ENCODE data around the gene RGS3. TPM values are rescaled to one million over a fixed set of nuclear protein-coding genes. Genes with fewer than 3 reads are reported as not detected.

The RGS3 gene
- total RNA-seq, 1 experiment from 2014 or later: 16.6 TPM

DNA sequence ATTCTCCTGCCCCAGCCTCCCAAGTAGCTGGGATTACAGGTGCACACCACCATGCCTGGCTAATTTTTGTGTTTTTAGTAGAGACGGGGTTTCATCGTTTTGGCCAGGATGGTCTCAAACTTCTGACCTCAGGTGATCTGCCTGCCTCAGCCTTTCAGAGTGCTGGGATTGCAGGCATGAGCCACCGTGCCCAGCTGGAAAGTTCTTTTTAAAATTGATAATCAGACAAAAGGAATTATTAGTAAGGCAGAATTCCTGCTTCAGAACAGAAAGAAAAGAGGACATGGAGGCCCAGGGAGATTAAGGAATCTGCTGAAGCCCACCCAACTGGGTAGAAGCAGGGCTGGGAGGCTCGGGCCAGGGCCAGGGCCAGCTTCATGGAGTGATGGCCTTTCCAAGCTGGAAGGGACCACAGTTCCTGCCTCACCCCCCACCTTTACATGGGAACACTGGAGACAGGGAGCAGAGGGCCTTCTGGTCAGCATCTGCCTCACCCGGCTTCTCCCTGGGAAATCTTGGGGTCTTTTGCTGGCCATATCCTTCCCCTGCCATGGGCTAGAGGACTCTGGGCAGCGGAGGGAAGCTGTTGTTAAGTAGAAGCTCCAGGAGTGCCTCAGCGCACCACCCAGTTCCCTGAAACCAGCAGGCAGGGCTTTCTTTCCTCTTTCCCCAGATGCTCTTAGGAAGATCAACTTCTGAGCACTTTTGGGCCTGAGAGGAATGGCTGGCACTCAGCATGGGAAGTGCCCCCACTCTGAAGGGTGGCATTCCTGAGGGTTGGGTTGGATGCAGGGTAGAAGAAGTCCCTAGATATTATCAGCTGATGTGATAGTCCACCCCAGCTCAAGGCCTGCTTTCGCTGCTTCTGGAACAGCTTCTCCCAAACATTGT is 70.1 kb downstream of the RGS3 start (continued):
- TF ChIP-seq, protein P1, sequence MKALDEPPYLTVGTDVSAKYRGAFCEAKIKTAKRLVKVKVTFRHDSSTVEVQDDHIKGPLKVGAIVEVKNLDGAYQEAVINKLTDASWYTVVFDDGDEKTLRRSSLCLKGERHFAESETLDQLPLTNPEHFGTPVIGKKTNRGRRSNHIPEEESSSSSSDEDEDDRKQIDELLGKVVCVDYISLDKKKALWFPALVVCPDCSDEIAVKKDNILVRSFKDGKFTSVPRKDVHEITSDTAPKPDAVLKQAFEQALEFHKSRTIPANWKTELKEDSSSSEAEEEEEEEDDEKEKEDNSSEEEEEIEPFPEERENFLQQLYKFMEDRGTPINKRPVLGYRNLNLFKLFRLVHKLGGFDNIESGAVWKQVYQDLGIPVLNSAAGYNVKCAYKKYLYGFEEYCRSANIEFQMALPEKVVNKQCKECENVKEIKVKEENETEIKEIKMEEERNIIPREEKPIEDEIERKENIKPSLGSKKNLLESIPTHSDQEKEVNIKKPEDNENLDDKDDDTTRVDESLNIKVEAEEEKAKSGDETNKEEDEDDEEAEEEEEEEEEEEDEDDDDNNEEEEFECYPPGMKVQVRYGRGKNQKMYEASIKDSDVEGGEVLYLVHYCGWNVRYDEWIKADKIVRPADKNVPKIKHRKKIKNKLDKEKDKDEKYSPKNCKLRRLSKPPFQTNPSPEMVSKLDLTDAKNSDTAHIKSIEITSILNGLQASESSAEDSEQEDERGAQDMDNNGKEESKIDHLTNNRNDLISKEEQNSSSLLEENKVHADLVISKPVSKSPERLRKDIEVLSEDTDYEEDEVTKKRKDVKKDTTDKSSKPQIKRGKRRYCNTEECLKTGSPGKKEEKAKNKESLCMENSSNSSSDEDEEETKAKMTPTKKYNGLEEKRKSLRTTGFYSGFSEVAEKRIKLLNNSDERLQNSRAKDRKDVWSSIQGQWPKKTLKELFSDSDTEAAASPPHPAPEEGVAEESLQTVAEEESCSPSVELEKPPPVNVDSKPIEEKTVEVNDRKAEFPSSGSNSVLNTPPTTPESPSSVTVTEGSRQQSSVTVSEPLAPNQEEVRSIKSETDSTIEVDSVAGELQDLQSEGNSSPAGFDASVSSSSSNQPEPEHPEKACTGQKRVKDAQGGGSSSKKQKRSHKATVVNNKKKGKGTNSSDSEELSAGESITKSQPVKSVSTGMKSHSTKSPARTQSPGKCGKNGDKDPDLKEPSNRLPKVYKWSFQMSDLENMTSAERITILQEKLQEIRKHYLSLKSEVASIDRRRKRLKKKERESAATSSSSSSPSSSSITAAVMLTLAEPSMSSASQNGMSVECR (CRISPR knock-in tag; IDR thresholded peaks at IDR 0.05; ENCODE audit: borderline replicate concordance): no peak
- TF ChIP-seq, protein P2, sequence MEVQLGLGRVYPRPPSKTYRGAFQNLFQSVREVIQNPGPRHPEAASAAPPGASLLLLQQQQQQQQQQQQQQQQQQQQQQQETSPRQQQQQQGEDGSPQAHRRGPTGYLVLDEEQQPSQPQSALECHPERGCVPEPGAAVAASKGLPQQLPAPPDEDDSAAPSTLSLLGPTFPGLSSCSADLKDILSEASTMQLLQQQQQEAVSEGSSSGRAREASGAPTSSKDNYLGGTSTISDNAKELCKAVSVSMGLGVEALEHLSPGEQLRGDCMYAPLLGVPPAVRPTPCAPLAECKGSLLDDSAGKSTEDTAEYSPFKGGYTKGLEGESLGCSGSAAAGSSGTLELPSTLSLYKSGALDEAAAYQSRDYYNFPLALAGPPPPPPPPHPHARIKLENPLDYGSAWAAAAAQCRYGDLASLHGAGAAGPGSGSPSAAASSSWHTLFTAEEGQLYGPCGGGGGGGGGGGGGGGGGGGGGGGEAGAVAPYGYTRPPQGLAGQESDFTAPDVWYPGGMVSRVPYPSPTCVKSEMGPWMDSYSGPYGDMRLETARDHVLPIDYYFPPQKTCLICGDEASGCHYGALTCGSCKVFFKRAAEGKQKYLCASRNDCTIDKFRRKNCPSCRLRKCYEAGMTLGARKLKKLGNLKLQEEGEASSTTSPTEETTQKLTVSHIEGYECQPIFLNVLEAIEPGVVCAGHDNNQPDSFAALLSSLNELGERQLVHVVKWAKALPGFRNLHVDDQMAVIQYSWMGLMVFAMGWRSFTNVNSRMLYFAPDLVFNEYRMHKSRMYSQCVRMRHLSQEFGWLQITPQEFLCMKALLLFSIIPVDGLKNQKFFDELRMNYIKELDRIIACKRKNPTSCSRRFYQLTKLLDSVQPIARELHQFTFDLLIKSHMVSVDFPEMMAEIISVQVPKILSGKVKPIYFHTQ (CRISPR knock-in tag; IDR thresholded peaks at IDR 0.05): no peak

DNA sequence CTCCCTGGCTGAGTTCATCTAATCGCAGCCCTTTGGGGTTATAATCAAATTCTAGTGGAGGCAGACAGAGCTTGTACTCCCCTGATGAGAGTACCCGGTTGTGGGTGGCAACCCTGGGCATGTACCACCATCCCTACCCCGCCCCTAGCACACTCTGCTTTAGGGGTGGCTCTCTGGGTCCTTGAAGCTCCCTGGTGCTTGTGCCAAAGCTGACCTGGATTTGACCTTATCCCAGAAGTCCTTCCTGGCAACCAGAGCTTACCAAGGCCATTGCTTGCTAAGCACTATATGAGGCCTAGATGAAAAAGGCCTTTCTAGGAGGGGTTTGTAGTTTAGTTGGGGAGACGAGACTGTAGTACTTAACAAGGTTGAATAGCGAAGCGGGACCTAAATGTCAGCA is 72.2 kb downstream of the RGS3 start:
- H3K9me3 Mint-ChIP-seq: no peaks in the 10 kb centered on the region
- no peaks in the 10 kb centered on the region for H3K36me3 Mint-ChIP-seq
- no peak overlapping the region for H3K4me3 Mint-ChIP-seq
- H3K27me3 Mint-ChIP-seq (ENCODE audit: low read depth): no peaks in the 10 kb centered on the region
- ATAC-seq: no peak
- CTCF ChIA-PET: interaction anchor here (1.0 to 2.0 kb wide), 4 partner anchors 27 to 119 kb away, joined by 3 to 5 read pairs (median 4); no protein-coding TSS in a partner anchor
- DNase-seq (ENCODE audit: low spot score): no peak
- POLR2A ChIA-PET: no interaction called here
- H3K27ac Mint-ChIP-seq: no peak overlapping the region
- TF ChIP-seq, protein P3, sequence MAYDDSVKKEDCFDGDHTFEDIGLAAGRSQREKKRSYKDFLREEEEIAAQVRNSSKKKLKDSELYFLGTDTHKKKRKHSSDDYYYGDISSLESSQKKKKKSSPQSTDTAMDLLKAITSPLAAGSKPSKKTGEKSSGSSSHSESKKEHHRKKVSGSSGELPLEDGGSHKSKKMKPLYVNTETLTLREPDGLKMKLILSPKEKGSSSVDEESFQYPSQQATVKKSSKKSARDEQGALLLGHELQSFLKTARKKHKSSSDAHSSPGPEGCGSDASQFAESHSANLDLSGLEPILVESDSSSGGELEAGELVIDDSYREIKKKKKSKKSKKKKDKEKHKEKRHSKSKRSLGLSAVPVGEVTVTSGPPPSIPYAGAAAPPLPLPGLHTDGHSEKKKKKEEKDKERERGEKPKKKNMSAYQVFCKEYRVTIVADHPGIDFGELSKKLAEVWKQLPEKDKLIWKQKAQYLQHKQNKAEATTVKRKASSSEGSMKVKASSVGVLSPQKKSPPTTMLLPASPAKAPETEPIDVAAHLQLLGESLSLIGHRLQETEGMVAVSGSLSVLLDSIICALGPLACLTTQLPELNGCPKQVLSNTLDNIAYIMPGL (CRISPR knock-in tag; IDR thresholded peaks at IDR 0.05): no peak
- TF ChIP-seq, protein P4, sequence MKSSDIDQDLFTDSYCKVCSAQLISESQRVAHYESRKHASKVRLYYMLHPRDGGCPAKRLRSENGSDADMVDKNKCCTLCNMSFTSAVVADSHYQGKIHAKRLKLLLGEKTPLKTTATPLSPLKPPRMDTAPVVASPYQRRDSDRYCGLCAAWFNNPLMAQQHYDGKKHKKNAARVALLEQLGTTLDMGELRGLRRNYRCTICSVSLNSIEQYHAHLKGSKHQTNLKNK (CRISPR knock-in tag; IDR thresholded peaks at IDR 0.05): no peak
- no peak for TF ChIP-seq IRF2 (CRISPR knock-in tag; IDR thresholded peaks at IDR 0.05; ENCODE audit: borderline replicate concordance, low read depth)
- no peak for TF ChIP-seq ZBTB21 (CRISPR knock-in tag; IDR thresholded peaks at IDR 0.05; ENCODE audit: borderline replicate concordance)
- TF ChIP-seq GRHL2 (CRISPR knock-in tag; IDR thresholded peaks at IDR 0.05; ENCODE audit: insufficient replicate concordance, severe bottlenecking): no peak
- no peak for TF ChIP-seq ZNF263 (CRISPR knock-in tag; IDR thresholded peaks at IDR 0.05; ENCODE audit: low read depth)
- TF ChIP-seq CREM (CRISPR knock-in tag; IDR thresholded peaks at IDR 0.05): no peak
- peaks cover 1% of the 10 kb centered on the region for H3K4me1 Mint-ChIP-seq

- DNase-seq (ENCODE audit: low spot score): no peak
- Mint-ChIP-seq H3K36me3 (no peaks in the 10 kb centered on the region), H3K4me1 (peaks cover 5% of the 10 kb centered on the region), H3K27me3 (ENCODE audit: low read depth) (no peaks in the 10 kb centered on the region), H3K9me3 (no peaks in the 10 kb centered on the region), H3K4me3 (no peak overlapping the region), H3K27ac (no peak overlapping the region)
- ChIA-PET CTCF (interaction anchor here (1.0 to 2.0 kb wide), 4 partner anchors 28 to 119 kb away, joined by 3 to 5 read pairs (median 4); no protein-coding TSS in a partner anchor), POLR2A (no interaction called here)
- ATAC-seq: no peak
- TF ChIP-seq NFE2L1 (CRISPR knock-in tag; IDR thresholded peaks at IDR 0.05) (no peak), CREB1 (CRISPR knock-in tag; IDR thresholded peaks at IDR 0.05) (no peak), TEAD1 (CRISPR knock-in tag; IDR thresholded peaks at IDR 0.05) (no peak), FOXK1 (CRISPR knock-in tag; IDR thresholded peaks at IDR 0.05) (no peak), CBFB (CRISPR knock-in tag; IDR thresholded peaks at IDR 0.05; ENCODE audit: low read depth) (no peak)
- TF ChIP-seq, protein P5, sequence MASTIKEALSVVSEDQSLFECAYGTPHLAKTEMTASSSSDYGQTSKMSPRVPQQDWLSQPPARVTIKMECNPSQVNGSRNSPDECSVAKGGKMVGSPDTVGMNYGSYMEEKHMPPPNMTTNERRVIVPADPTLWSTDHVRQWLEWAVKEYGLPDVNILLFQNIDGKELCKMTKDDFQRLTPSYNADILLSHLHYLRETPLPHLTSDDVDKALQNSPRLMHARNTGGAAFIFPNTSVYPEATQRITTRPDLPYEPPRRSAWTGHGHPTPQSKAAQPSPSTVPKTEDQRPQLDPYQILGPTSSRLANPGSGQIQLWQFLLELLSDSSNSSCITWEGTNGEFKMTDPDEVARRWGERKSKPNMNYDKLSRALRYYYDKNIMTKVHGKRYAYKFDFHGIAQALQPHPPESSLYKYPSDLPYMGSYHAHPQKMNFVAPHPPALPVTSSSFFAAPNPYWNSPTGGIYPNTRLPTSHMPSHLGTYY (CRISPR knock-in tag; IDR thresholded peaks at IDR 0.05): no peak
- TF ChIP-seq, protein P6, sequence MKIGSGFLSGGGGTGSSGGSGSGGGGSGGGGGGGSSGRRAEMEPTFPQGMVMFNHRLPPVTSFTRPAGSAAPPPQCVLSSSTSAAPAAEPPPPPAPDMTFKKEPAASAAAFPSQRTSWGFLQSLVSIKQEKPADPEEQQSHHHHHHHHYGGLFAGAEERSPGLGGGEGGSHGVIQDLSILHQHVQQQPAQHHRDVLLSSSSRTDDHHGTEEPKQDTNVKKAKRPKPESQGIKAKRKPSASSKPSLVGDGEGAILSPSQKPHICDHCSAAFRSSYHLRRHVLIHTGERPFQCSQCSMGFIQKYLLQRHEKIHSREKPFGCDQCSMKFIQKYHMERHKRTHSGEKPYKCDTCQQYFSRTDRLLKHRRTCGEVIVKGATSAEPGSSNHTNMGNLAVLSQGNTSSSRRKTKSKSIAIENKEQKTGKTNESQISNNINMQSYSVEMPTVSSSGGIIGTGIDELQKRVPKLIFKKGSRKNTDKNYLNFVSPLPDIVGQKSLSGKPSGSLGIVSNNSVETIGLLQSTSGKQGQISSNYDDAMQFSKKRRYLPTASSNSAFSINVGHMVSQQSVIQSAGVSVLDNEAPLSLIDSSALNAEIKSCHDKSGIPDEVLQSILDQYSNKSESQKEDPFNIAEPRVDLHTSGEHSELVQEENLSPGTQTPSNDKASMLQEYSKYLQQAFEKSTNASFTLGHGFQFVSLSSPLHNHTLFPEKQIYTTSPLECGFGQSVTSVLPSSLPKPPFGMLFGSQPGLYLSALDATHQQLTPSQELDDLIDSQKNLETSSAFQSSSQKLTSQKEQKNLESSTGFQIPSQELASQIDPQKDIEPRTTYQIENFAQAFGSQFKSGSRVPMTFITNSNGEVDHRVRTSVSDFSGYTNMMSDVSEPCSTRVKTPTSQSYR (CRISPR knock-in tag; IDR thresholded peaks at IDR 0.05): no peak
Observed at GRCh38 chr9:113536166-113536482, 72.6 kb downstream of the RGS3 start.
